Measurements from ENCODE around the gene PSMC2. TPM values are rescaled to one million over a fixed set of nuclear protein-coding genes. Genes with fewer than 3 reads are reported as not detected.

The PSMC2 gene
- total RNA-seq, result 100 to 1,000 TPM in 1 of 5 experiments, 10 to 100 TPM in 4; 60.8 to 152 (median 63.2) TPM
- polyA plus RNA-seq, result 100 to 1,000 TPM in 1 of 2 donors, 10 to 100 TPM in 1; 97.5 to 111 TPM
- 44.3 reads per million, percentile 68 among the genes with 10 or more reads in this experiment for total RNA-seq

DNA sequence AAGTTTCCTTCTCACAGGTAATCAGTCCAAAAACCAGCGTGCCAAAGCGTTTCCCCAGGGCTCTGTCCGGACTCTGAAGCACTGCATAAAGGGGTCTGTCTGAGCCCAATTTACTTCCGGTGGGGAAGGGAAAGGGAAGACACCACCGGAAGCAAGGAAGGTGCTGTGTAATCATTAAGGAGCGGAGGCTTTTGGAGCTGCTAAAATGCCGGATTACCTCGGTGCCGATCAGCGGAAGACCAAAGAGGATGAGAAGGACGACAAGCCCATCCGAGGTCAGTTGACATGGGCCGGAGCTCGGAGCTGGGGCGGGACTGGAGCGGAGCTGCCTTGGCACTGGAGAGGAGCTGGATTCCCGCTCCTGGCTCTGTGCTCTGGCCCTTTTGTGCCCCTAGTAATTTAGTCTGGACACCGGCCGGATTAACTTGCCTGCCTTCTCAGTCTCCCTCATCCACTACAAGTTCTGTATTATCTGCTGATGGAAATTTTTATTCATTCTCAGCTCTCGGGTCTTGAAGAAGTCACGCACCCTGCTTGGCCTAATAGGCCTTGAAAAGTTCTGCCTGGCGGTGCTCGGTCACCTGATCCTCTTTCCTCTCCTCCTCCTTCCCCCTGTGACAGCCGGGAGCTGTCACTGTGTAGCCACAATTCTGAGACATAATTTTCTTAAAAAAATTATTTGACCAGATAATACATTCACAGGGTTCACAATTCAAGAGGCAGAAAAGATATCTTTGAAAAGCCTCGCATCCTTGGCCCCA, at the start of gene PSMC2:
TSS of gene PSMC2 (plus strand) at position 137 of the 761 bp plus-strand sequence. CDS start at position 206, 69 bp downstream.
- Mint-ChIP-seq H3K27me3 (no peaks in the 10 kb centered on the region), H3K27ac (peak within 1 kb of the TSS; percentile 91 to 99 (median 97))
- H3K4me1 ChIP-seq (ENCODE audit: control insufficient read depth in 2 of 2, insufficient read depth in 2 of 2, low read length in 2 of 2), result peaks cover 23 to 29% of the 10 kb centered on the region in 2 donors

DNA sequence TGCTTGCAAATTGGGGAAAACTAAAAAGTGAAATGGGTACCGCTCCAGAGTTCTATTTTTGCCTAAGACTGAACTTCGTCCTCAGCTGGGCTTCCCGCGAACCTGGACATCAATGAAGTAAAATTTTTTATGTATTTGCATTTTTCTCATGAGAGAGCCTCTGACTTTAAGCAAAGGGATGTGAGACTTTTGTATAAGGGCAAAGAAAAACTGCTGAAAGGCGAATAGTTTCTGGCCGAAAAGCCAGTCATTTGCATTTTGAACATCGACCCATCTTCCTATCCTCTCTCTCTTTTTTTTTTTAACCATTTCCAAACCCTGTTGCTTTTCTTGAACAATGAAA, 49.6 kb upstream of the PSMC2 start:
- peaks cover 0 to 4% (median 0%) of the 10 kb centered on the region in 5 donors for H3K27me3 Mint-ChIP-seq
- H3K4me3 ChIP-seq (ENCODE audit: low read length), result peak overlapping the region; percentile 80
- POLR2A ChIA-PET, result interaction anchor here (0.5 to 2.9 kb wide), 3 partner anchors 13 to 50 kb away, joined by 3 to 18 read pairs (median 6); partner anchors contain the start of gene PSMC2

More for the DNA sequence above, at the start of gene PSMC2:
- peak; percentile 72 for ATAC-seq
- Mint-ChIP-seq H3K36me3 (peaks cover 0 to 16% (median 12%) of the 10 kb centered on the region in 5 donors), H3K4me1 (peaks cover 32 to 87% (median 76%) of the 10 kb centered on the region in 7 donors), H3K4me3 (peak within 1 kb of the TSS; percentile 93 to 100 (median 97)), H3K9me3 (no peaks in the 10 kb centered on the region)
- no peaks in the 10 kb centered on the region for H3K27me3 ChIP-seq (ENCODE audit: control insufficient read depth in 2 of 2, insufficient read depth in 2 of 2, low read length in 2 of 2)
- CTCF ChIA-PET, result no interaction called here
- intact Hi-C loops (cut with micrococcal nuclease), result loop anchor here (1.0 to 10.0 kb wide), 9 partner anchors 59 to 1667 kb away; partner anchors contain the start of genes KMT2E (in 2 of the 2), NAPEPLD (in 2 of the 2), FAM185A (in 1 of the 2) and ORC5 (in 1 of the 2)
- H3K27ac ChIP-seq (ENCODE audit: low read depth, low read length), result peak within 1 kb of the TSS; percentile 93
- POLR2A ChIA-PET, result interaction anchor here (1.3 to 3.4 kb wide), 7 partner anchors 9 to 272 kb away, joined by 4 to 18 read pairs (median 5); partner anchors contain the start of genes ARMC10, FBXL13 and PMPCB
- peak; percentile 55 to 88 (median 83) for DNase-seq
- H3K36me3 ChIP-seq (ENCODE audit: control insufficient read depth in 2 of 3, insufficient read depth in 3 of 3, low read length in 3 of 3), result peaks cover 0 to 15% (median 3%) of the 10 kb centered on the region in 3 experiments
- H3K9me3 ChIP-seq (ENCODE audit: control insufficient read depth in 2 of 3, low read length in 3 of 3), result no peaks in the 10 kb centered on the region
- H3K4me3 ChIP-seq (ENCODE audit: low read length), result peak within 1 kb of the TSS; percentile 91

GRCh38 chr7:103299660-103300059, 47.8 kb upstream of the PSMC2 start:
- peaks cover 0 to 1% (median 0%) of the 10 kb centered on the region in 11 donors for H3K9me3 Mint-ChIP-seq
- no peak overlapping the region for H3K27ac Mint-ChIP-seq
- peaks cover 22 to 54% (median 23%) of the 10 kb centered on the region in 3 experiments for H3K36me3 ChIP-seq (ENCODE audit: control insufficient read depth in 2 of 3, insufficient read depth in 3 of 3, low read length in 3 of 3)
- H3K27me3 Mint-ChIP-seq, result no peaks in the 10 kb centered on the region
- POLR2A ChIA-PET, result interaction anchor here (1.0 to 1.6 kb wide), 4 partner anchors 9 to 51 kb away, joined by 3 to 4 read pairs (median 4); partner anchors contain the start of gene DNAJC2
- H3K4me3 Mint-ChIP-seq, result peak overlapping the region in 1 of 10 donors; percentile 90
- CTCF ChIA-PET, result interaction anchor here (1.1 kb wide), 1 partner anchor 49 kb away, joined by 3 read pairs; no protein-coding TSS in a partner anchor
- H3K27me3 ChIP-seq (ENCODE audit: control insufficient read depth in 2 of 2, insufficient read depth in 2 of 2, low read length in 2 of 2), result no peaks in the 10 kb centered on the region
- H3K4me3 ChIP-seq (ENCODE audit: low read length), result no peak overlapping the region
- no peak for DNase-seq
- H3K9me3 ChIP-seq (ENCODE audit: control insufficient read depth in 2 of 3, low read length in 3 of 3), result no peaks in the 10 kb centered on the region
- intact Hi-C loops (cut with micrococcal nuclease), result loop anchor here (5.0 to 10.0 kb wide), 5 partner anchors 222 to 1618 kb away; partner anchors contain the start of genes ARMC10 (in 1 of the 2) and ORC5 (in 1 of the 2)
- peaks cover 24 to 58% (median 43%) of the 10 kb centered on the region in 7 donors for H3K4me1 Mint-ChIP-seq
- peaks cover 0 to 24% (median 15%) of the 10 kb centered on the region in 5 donors for H3K36me3 Mint-ChIP-seq
- H3K4me1 ChIP-seq (ENCODE audit: control insufficient read depth in 2 of 2, insufficient read depth in 2 of 2, low read length in 2 of 2), result peaks cover 16 to 19% of the 10 kb centered on the region in 2 donors
- no peak overlapping the region for H3K27ac ChIP-seq (ENCODE audit: low read depth, low read length)
- no peak for ATAC-seq

More for the DNA sequence above, 49.6 kb upstream of the PSMC2 start:
- Histone ChIP-seq H3K36me3 (ENCODE audit: control insufficient read depth in 2 of 3, insufficient read depth in 3 of 3, low read length in 3 of 3) (peaks cover 9 to 39% (median 14%) of the 10 kb centered on the region in 3 experiments), H3K9me3 (ENCODE audit: control insufficient read depth in 2 of 3, low read length in 3 of 3) (no peaks in the 10 kb centered on the region), H3K27ac (ENCODE audit: low read depth, low read length) (peak overlapping the region; percentile 90), H3K4me1 (ENCODE audit: control insufficient read depth in 2 of 2, insufficient read depth in 2 of 2, low read length in 2 of 2) (peaks cover 16 to 19% of the 10 kb centered on the region in 2 donors), H3K27me3 (ENCODE audit: control insufficient read depth in 2 of 2, insufficient read depth in 2 of 2, low read length in 2 of 2) (no peaks in the 10 kb centered on the region)
- H3K36me3 Mint-ChIP-seq, result peaks cover 0 to 15% (median 11%) of the 10 kb centered on the region in 5 donors
- H3K9me3 Mint-ChIP-seq, result peaks cover 0 to 1% (median 0%) of the 10 kb centered on the region in 11 donors
- peak overlapping the region; percentile 83 to 96 (median 90) for H3K4me3 Mint-ChIP-seq
- CTCF ChIA-PET, result interaction anchor here (1.0 kb wide), 1 partner anchor 45 kb away, joined by 3 read pairs; no protein-coding TSS in a partner anchor
- peak overlapping the region; percentile 80 to 94 (median 92) for H3K27ac Mint-ChIP-seq
- DNase-seq (no peak), ATAC-seq (no peak)
- H3K4me1 Mint-ChIP-seq, result peaks cover 21 to 50% (median 40%) of the 10 kb centered on the region in 7 donors
- intact Hi-C loops (cut with micrococcal nuclease), result loop anchor here (1.0 to 10.0 kb wide), 13 partner anchors 18 to 1715 kb away; partner anchors contain the start of genes DNAJC2 (in 2 of the 2), ORC5 (in 2 of the 2), ARMC10 (in 1 of the 2) and FAM185A (in 1 of the 2)

DNA sequence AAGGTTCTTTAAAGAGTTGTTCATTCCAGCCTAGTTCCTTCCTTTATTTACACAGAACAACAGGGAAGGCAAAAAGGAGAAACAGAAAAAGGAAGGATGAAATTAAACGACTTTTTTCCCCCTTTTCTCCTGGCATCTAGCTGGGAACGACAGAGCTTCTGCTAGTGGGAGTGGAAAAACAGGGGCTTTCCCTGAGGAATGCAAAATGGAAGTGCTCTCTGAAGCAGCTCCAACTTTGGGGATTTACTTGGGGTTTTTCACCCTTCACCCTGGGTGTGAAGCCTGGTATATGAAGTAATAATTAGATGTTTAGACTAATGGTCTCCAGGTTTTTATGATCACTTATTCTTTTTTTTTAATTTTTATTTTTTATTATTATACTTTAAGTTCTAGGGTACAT, 46.0 kb upstream of the PSMC2 start:
- ATAC-seq (no peak), DNase-seq (no peak)
- Mint-ChIP-seq H3K27ac (peak overlapping the region in 2 of 9 donors; percentile 25 to 38), H3K9me3 (peaks cover 0 to 1% (median 0%) of the 10 kb centered on the region in 11 donors), H3K4me1 (peaks cover 24 to 48% (median 41%) of the 10 kb centered on the region in 7 donors), H3K36me3 (peaks cover 0 to 29% (median 19%) of the 10 kb centered on the region in 5 donors), H3K4me3 (no peak overlapping the region), H3K27me3 (no peaks in the 10 kb centered on the region)
- Histone ChIP-seq H3K9me3 (ENCODE audit: control insufficient read depth in 2 of 3, low read length in 3 of 3) (no peaks in the 10 kb centered on the region), H3K27me3 (ENCODE audit: control insufficient read depth in 2 of 2, insufficient read depth in 2 of 2, low read length in 2 of 2) (no peaks in the 10 kb centered on the region), H3K27ac (ENCODE audit: low read depth, low read length) (no peak overlapping the region), H3K36me3 (ENCODE audit: control insufficient read depth in 2 of 3, insufficient read depth in 3 of 3, low read length in 3 of 3) (peaks cover 22 to 71% (median 23%) of the 10 kb centered on the region in 3 experiments), H3K4me1 (ENCODE audit: control insufficient read depth in 2 of 2, insufficient read depth in 2 of 2, low read length in 2 of 2) (peaks cover 16 to 19% of the 10 kb centered on the region in 2 donors), H3K4me3 (ENCODE audit: low read length) (no peak overlapping the region)
- ChIA-PET POLR2A (interaction anchor here (0.6 kb wide), 1 partner anchor 102 kb away, joined by 3 read pairs; no protein-coding TSS in a partner anchor), CTCF (interaction anchor here (0.6 kb wide), 1 partner anchor 45 kb away, joined by 4 read pairs; no protein-coding TSS in a partner anchor)
- intact Hi-C loops (cut with micrococcal nuclease), result no loop called here

GRCh38 chr7:103307503-103308231, 39.8 kb upstream of the PSMC2 start:
- POLR2A ChIA-PET, result interaction anchor here (1.1 kb wide), 1 partner anchor 7 kb away, joined by 3 read pairs; no protein-coding TSS in a partner anchor
- Mint-ChIP-seq H3K27me3 (no peaks in the 10 kb centered on the region), H3K9me3 (no peaks in the 10 kb centered on the region), H3K36me3 (peaks cover 0 to 27% (median 18%) of the 10 kb centered on the region in 5 donors), H3K4me1 (peaks cover 4 to 13% (median 6%) of the 10 kb centered on the region in 7 donors), H3K4me3 (no peak overlapping the region), H3K27ac (peak overlapping the region in 1 of 9 donors; percentile 14)
- intact Hi-C loops (cut with micrococcal nuclease), result no loop called here
- Histone ChIP-seq H3K36me3 (ENCODE audit: control insufficient read depth in 2 of 3, insufficient read depth in 3 of 3, low read length in 3 of 3) (peaks cover 41 to 91% (median 45%) of the 10 kb centered on the region in 3 experiments), H3K27ac (ENCODE audit: low read depth, low read length) (no peak overlapping the region), H3K9me3 (ENCODE audit: control insufficient read depth in 2 of 3, low read length in 3 of 3) (no peaks in the 10 kb centered on the region), H3K27me3 (ENCODE audit: control insufficient read depth in 2 of 2, insufficient read depth in 2 of 2, low read length in 2 of 2) (no peaks in the 10 kb centered on the region), H3K4me3 (ENCODE audit: low read length) (no peak overlapping the region), H3K4me1 (ENCODE audit: control insufficient read depth in 2 of 2, insufficient read depth in 2 of 2, low read length in 2 of 2) (no peaks in the 10 kb centered on the region)
- ATAC-seq, result no peak
- no peak for DNase-seq
- CTCF ChIA-PET, result no interaction called here

All from naive thymus-derived CD4-positive, alpha-beta T cell (primary cell).